ENCODE data around the gene NKG7. TPM values are rescaled to one million over a fixed set of nuclear protein-coding genes. Genes with fewer than 3 reads are reported as not detected.

The NKG7 gene
- total RNA-seq, 1 experiment from 2014 or later: not detected

DNA sequence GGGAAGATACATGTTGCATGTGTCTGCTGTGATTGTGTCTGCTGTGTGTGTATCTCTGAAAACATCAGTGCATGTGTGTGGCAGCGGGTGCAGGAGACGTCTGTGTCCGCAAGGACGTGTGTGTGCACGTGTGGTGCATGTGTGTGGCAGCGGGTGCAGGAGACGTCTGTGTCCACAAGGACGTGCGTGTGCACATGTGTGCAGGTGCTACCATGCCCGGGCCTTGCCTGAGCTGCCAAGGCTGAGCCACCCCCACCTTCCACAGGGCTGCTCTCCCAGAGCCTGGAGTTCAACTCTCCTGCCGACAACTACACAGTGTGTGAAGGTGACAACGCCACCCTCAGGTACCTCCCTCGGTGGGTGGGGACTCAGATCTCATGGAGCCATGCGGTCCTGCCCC is 50.7 kb downstream of the NKG7 start:
- in situ Hi-C loops (cut with HindIII; ENCODE audit: low sequenced_read_pairs): no loop called here
- DNase-seq (ENCODE audit: low spot score): no peak

Other genes with a start within 250 kb of the NKG7 start
- gene SIGLEC9, start 247.7 kb downstream of the NKG7 start, total RNA-seq (2014; rRNA removed; shearing (Covaris generic)): not detected in 2 replicates
- gene SIGLEC7, start 230.4 kb downstream of the NKG7 start, total RNA-seq (2014; rRNA removed; shearing (Covaris generic)): not detected in 2 replicates
- 1.4 TPM in 1 of 2 replicates, not detected in the other for gene CD33, start 147.6 kb downstream of the NKG7 start, total RNA-seq (2014; rRNA removed; shearing (Covaris generic))
- not detected in 2 replicates for gene SIGLECL1, start 121.6 kb downstream of the NKG7 start, total RNA-seq (2014; rRNA removed; shearing (Covaris generic))
- not detected in 2 replicates for gene IGLON5, start 61.0 kb downstream of the NKG7 start, total RNA-seq (2014; rRNA removed; shearing (Covaris generic))
- 9.3 and 9.5 TPM in 2 replicates for gene VSIG10L, start 30.5 kb downstream of the NKG7 start, total RNA-seq (2014; rRNA removed; shearing (Covaris generic))
- gene ETFB, start 6.3 kb downstream of the NKG7 start, total RNA-seq (2014; rRNA removed; shearing (Covaris generic)): 122 and 148 TPM in 2 replicates
- gene CLDND2, start 3.7 kb downstream of the NKG7 start, total RNA-seq (2014; rRNA removed; shearing (Covaris generic)): not detected in 2 replicates
- gene LIM2, start 15.3 kb upstream of the NKG7 start, total RNA-seq (2014; rRNA removed; shearing (Covaris generic)): not detected in 2 replicates
- gene C19orf84, start 17.9 kb upstream of the NKG7 start, total RNA-seq (2014; rRNA removed; shearing (Covaris generic)): not detected in 2 replicates
- gene SIGLEC10, start 45.0 kb upstream of the NKG7 start, total RNA-seq (2014; rRNA removed; shearing (Covaris generic)): not detected in 2 replicates
- not detected in 2 replicates for gene SIGLEC8, start 85.8 kb upstream of the NKG7 start, total RNA-seq (2014; rRNA removed; shearing (Covaris generic))
- not detected in 2 replicates for gene CEACAM18, start 105.9 kb upstream of the NKG7 start, total RNA-seq (2014; rRNA removed; shearing (Covaris generic))
- gene SIGLEC12, start 129.1 kb upstream of the NKG7 start, total RNA-seq (2014; rRNA removed; shearing (Covaris generic)): not detected in 2 replicates
- not detected in 2 replicates for gene SIGLEC6, start 159.0 kb upstream of the NKG7 start, total RNA-seq (2014; rRNA removed; shearing (Covaris generic))
- 6.3 and 7.2 TPM in 2 replicates for gene ZNF175, start 198.6 kb upstream of the NKG7 start, total RNA-seq (2014; rRNA removed; shearing (Covaris generic))

All from G401 (cell line).